UCSD-AML1 (cell line): ENCODE measurements around the gene SF1.

Experiments
- DNase-seq: peaks from one replicate; lab custom pipeline; 2025; ENCODE audit not compliant: unreplicated experiment; lab: John Stamatoyannopoulos, UW

SF1 gene

DNA sequence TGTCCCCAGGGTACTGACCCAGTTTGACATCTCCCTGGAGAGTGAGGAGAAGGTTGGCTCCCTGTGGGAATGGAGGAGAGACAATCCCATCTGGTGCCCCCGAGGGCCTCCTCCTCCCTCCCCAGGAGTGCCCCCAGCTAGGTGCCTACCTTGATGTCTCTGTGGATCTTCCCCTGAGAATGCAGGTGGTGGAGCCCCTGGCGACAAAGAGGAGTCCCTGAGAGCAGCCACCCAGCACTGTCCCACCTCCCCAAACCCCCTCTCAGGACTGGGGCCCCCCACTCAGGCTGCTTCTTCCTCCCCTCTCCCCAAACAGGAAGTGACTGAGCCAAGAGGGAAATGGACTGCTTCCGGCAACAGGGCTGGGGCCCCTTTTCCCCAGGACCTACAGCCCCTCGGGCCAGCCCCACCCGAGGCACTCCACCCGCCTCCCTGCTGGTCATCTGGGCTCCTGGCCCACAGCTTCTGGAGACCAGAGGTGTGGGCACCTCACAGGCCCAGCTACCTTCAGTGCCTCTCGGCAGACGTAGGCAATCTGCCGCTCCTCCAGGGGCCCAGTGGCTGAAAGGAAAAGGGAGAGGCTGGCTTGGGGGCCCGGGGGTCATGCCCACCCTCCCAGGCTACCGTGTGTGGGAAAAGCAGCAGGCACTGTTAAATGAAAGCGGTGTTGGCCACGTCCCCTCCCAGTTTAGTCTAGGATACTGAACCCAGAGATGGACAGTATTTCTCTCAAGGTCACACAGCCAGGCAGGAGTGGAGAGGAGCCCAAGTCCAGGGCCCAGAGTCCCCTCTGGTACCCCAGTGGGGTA lies 23.4 kb upstream of the SF1 start:
- DNase-seq: peak; percentile 57

DNA sequence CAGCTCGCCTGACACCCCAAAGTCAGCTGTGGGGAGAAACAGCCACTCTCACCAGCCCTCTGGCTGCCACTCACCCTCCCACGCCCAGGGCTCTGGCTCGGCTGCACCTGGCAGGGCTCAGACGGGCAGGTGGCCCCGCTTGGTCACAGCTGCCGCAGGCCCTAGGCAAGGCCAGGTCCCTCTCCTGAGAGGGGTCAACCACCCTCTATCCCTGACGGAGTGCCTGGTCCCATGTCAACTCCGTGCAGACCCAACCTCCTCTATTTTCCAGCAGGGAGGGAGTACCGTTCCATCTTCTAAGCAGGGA lies 22.8 kb upstream of the SF1 start:
- DNase-seq: no peak

DNA sequence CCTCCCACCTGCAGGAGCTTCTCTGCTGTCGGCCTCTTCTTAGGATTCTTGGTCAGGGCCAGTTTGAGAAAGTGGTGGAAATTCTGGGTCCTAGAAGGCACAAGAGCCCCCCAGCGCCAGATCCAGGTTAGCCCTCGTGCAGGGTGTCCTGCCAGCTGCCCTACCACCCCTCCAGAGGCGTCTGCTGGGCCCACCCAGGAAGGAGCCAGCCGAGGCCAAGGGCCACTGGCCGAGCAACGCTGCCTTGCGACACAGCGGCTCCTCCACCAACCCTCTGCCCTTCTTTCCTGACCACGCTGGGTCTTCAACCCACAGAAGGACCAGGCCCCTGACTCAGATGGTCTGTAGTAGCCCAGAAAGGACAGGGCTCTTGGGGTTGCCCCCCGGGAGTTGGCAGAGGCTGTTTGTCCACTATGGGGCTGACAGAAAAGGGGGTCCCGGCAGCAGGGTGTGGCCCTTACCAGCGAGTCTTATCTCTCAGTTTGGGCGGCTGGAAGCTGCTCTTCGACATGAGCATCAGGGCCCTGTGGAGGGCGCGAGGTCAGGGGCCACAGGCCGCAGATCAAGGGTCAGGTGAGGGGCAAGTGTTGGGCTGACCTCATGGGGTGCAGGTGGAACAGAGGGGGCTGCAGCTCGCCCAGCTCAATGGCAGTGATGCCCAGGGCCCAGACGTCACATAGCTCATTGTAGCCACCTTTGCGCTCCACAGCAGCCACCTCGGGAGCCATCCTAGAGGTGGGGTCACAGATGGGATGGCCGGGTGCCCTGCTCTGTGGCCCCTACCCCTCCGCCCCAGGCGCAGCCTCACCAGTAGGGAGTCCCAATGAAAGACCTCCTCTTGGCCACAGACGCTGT lies 22.2 kb upstream of the SF1 start:
- no peak for DNase-seq

DNA sequence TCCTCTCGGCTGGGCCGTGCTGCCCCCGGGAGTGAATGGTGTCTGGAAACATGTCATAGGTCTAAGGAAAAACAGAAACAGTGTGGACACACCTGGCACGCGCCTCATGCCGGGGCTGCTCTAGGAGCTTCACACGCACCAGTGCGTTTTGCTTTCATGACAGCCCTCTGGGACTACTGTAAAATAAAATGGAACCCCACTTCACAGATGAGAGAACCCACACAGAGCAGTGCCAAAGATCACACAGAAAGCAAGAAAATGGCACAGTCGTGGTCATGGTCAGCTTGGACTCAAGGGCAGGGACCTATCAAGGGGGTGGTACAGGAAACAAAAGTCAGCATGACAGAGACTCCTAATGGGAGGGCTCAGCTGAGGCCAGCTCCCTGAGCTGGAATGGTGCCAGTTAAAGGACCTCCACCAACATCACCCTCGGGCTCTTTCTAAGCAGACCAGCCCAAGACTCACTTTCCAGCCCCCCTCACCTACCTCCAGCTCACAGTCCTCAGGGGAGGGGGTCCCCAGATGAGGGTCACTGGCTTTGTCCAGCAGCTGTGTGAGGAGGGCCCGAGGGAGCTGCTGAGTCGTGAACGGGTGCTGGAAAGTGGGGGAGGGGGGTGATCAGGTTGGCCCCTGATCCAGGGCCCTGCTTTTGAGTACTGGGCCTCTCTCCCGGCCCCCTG lies 21.4 kb upstream of the SF1 start:
- no peak for DNase-seq

DNA sequence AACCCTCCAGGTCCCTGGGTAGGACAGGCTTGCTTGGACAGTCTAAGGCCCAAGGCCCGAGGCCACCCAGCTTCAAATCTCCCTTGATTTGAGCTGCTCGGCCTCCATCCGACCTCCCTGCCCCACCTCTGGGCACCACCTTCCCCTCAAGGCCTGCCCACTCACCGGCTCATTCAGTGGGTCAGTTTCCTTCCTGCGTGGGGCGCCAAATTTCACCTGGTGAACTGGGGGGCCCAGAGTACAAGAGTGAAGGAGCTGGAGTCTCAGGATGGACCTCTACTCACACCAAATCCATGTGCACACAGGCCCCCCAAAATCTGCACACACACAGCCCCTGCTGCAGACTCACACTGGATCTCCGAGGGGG lies 20.9 kb upstream of the SF1 start:
- DNase-seq: no peak

DNA sequence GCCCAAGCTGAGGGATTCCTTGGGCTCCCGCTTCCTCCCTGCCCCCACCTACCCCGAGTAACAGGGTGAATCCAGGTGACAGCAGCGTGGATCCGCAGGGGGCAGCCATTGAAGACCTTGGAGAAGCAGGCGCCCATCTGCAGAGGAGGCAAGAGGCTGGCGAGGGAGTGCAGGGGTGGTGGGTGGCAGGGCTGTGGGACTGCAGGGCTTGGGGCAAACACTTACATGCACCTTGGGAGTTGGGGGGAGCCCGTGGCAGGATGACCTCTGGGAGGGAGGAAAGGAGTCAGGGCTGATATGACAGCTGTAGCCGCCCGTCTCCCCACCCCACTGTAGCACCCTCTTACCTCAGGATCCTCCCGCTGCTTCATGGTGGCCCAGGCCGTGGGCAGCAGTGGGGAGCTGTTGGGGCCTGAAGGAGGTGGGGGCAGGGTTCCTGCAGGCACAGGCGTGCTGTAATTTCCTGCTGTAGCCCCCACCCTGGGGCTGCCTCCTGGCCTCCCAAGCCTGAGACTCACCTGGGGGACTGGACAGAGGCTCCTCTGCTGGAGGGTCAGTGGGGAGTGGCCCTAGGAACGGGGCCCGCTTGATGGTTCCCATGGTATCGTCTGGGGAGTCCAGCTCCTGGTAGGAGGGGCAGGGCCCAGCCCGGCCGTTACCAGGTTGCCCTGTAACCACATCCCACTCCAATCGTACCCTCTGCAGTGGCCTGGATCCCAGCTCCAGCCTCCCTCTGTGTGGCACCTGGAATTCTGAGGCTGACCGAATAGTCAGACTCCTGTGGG lies 18.6 kb upstream of the SF1 start:
- DNase-seq: no peak

DNA sequence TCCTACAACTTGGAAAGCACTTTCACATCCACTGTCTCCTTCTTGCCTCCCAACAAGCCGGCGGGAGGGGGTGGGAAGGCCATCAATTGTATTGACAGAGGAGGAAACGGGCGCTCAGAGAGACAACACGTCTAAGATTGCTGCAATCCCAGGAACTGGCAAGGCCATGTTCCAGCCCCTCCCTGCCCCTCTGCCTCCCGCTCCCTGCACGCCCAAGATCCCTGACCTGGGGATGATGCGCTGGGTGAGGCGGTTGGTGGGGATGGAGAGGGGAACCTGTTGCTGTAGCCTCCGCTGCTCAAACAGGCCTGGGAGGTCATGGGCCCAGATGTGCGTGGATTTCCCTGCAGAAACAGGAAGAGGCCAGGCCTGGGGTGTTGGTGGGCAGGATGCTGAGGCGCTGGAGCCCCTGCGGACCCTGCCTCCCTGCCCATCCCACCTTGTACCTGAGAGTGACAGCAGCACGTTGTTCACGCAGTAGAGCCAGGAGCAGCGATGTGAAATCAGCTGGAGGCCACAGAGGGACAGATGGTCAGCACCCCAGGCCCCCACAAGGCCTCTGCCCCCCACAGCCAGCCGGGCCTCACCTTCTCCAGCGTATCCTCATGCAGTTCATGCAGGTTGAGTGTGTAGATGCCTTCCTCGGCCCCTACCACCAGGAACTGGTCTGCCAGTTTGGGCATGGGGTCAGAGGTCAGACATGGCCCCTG lies 17.9 kb upstream of the SF1 start:
- DNase-seq: peak; percentile 25

DNA sequence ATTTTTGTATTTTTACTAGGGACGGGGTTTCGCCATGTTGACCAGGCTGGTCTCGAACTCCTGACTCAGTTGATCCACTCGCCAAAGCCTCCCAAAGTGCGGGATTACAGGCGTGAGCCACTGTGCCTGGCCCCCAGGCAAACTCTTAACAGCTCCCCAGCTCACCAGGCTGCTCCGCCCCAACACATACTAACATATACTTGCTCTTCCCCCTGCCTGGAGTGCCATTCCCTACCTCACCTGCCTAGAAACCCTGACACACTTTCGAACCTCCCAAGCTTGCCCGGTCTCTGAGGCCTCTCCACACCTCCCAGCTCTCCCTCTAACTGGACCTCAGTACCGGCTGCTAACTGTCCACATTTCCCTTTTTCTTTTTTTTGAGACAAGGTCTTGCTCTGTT lies 16.2 kb upstream of the SF1 start:
- no peak for DNase-seq

DNA sequence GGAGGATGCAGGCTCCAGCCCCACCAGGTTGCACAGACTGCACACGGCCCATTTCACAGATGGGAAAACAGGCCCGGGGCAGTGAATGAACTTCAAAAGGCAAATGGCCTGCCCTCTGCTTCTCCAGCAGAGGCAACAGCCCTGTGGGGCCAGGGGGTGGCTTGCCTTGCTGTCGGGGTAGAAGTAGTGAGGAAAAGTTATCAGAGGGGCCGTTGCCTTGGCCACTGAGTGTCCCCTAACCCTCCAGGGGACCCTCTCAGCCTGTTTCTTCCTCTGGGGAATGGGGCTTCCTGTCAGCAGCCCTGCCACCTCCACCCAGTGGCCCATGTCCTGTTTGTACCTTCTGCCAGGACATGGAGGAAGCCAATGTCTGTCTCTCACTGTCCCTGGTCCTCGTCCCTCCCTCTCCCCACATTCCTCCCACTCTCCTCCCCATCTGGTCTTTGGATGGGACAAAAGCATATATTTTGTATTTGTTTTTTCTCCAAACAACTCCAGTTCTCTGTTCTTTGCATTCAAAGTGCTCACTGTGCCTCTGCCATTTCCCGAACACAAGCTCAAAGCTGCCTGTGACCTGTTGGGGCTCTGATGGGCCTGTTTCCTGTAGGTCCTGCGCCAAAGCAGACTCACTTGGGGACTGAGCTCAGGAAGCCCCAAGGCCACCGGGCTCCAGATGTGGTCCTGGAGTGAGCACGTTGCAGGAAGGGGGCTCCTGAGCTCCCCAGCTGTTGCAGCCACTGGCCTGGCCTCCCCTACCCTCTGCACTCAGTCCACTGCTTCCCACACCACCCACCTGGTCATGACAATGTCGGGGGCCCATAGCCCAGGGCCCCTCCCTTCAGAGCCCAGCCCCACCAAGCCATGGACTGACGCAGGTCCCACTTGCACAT lies 15.2 kb upstream of the SF1 start:
- peak; percentile 61 for DNase-seq

DNA sequence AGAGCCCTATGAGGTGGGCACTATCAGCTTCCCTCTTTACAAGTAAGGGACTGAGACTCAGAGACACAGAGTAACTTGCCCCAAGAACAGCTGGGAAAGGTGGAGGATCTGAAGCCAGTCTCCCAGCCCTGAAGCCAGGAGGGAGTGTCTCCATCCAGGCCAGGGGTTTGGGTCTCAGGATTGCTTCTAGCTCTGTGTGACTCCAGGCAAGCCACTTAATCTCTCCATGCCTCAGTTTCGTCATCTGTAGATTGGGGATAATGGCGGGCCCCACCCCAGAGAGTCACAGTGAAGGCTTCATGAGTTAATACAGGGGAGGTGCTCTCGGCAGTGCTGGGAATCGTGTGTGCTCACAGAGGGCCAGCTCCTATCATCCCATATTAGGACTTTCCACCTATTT lies 14.1 kb upstream of the SF1 start:
- no peak for DNase-seq

DNA sequence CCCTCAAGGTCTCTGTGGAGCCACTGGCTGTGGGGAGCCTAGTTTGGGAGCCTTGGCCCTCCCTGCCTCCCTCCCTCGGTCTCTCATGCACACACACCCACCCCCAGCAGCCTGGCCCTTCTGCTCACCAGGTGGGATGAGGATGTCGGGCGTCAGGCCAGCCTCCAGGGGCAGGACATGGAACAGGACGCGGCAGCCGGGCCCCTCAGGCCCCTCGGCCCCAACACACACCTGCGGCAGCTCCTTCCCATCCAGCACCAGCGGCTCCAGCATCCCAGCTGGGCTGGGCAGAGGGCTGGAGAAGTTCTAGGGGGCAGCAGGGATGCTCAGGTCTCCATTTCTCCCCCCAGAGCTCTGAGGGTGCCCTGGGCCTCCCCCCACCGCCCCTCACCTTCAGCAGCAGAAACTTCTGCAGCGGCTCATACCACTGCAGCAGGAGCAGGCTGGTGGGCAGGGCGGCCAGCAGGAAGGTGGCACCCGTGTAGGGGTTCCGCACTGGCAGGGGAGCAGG lies 13.5 kb upstream of the SF1 start:
- no peak for DNase-seq

DNA sequence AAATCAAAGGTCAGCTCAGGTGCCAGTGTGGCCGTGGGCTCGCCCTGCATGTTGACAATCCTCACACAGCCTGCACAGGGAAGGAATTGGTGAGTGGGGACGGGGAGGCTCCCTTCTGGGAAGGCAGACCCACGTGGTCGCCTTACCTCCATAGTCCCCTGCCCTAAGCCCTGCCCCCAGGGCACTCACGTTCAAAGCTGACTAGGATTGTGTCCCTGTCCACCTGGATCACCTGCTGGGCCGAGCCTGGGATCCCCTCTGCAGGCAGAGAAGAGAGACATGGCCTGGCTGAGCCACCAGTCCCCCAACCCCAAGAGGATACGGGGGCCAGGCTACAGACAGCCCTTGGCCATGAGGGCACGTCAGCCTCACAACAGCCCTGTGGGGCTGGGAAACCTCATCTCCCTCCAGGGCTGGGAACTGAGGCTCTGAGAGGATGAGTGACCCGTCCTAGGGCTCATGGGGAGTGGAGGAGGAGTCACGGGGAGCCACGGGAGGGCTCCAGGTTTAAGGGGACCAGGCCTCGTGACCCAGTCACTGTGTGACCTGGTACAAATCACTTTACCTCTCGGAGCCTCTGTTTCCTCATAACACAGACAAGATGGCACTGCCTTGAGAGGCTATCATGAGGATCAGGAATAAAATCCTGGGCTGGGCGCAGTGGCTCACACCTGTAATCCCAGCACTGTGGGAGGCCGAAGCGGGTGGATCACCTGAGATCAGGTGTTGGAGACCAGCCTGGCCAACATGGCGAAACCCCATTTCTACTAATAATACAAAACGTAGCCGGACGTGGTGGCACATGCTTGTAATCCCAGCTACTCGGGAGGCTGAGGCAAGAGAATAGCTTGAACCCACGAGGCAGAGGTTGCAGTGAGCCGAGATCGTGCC lies 12.1 kb upstream of the SF1 start:
- DNase-seq: no peak

DNA sequence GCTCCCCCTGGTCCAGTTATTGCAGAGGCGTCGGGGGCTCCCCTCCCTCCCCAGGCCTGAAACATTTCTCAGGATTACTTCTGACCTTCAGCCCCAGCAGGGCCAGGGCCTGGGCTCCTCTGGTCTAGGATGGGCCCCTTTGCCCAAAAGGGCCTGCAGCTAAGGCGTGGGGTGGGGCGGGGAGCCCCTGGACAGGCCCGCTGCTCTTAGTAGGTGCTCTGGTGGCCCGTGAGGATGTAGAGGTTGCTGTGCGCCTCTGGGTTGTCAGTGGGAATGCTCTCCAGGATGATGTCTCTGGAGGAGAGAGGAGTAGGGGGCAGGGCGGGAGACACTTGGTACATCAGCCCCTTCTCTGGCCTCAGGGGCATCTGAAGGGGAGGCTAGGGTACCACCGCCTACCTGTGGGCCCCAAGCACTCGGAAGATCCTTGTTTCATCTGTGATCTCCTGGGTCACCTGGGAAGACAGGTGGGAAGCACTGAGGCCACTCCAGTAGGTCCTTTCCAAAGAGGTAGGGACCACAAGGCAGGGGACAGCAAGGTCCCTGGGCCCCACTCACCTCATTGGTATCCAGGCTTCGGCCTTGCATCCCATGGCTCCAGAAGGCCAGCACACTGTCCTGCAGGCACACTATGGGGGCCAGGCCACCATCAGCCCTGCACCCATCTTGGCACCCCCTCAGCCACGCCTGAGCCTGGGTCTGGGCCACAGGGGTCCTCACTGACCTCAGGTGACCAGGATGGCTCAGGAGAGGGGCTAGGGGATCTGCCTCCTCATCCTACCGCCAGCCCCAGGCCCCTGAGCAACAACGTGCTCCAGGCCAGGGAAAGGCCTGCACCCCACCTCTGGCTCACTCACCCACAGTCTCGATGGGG lies 11.2 kb upstream of the SF1 start:
- DNase-seq: no peak

DNA sequence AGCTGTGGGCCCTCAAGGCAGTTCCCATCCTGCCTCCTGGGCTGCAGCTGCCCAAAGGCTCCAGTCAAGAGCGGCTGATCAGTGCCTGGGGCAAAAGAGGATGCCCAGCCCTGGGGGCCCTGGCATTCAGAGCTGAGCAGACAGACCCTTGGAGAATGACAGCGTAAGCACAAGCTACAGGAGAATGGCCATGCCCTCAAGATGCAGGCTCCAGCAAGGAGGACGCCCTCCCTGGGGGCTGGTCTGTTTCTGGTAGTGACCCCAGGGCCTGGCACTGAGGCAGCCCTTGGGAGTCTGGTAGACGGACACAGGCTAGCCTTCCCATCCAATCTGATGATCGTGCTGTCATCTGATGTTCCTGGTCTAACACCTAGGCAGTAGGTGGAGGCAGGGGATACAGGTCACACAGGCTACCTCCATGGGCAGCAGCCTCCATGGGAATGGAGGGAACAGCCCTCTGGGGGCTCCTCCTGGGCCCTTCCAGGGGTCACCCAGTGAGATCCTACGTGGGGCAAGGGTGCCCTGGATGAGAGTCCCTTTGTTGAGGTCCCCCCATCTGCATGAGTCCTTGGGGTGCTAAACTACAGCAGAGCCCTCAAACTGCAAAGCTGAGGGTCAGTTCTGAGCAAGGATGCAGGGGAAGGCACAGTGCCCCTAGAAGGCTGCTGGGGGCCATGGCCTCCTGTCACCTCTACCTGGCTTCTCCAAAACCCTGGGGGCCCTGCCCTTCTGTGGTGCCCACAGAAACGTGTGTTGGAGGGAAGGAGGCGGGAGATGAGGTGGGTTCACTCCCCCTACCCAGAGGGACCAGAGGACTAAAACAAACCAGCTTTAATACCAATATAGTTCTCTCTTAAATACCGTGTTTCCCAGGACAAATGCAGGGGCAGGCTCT lies 10.2 kb upstream of the SF1 start:
- DNase-seq: no peak

DNA sequence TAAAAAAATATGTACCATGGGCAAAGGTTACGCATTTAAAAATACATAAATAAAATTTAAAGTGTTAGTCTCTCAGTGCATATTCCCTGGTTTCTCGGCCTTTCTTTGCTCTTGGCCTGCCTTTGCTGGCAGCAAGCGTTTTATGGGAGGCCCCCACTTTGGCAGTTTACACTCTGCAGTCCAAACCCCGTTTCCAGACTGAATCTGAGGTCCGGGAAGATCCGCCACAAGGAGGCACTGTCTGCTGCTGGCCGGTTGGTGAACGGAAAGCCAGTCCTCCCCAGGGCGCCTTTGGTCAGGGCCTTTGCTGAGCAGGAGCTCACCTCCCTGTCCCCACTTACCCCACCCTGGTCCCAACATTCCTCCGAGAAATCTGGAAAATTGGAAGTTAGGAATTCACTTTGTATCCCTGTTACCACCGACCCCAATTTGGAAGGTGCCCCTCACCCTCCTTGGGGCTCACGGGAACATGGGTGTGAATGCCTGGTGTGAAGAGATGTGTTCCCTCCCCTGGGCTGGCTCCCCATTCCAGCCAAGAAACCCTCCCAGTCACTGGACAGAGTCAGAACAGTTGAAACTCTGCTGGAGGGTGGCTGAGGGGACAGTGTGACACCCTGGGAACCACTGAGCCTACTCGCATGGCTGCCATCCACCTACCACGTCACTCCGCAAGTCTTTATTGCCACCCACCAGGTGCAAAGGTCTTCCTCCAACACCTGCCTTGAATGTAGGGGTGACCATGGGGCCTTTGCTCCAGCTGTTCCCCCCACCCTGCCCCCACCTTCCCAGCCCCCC lies 9.4 kb upstream of the SF1 start:
- DNase-seq: peak; percentile 62

DNA sequence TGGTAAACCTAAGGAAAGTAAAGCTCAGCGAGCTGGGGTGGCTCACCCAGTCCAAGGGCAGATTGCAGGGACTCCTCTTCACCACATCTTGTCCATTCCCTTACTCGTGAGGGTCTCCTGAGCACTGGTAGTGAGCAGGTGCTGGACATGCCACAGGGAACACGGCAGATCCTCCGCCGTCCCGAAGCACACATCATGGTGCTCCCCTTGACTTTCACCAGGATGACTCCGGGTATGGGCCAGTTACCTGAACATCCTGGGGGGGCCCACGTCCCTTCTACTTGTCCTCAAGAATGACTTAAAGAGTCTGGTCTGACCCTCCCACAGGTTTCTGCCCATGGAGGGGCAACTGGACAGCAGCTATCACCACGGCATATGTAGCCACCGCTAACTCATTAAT lies 8.0 kb upstream of the SF1 start:
- no peak for DNase-seq
